ENCODE results near the gene AUP1. TPM values are rescaled to one million over a fixed set of nuclear protein-coding genes. Genes with fewer than 3 reads are reported as not detected.

The AUP1 gene
- polyA plus RNA-seq, 3 donors: 130 to 385 (median 149) TPM

DNA sequence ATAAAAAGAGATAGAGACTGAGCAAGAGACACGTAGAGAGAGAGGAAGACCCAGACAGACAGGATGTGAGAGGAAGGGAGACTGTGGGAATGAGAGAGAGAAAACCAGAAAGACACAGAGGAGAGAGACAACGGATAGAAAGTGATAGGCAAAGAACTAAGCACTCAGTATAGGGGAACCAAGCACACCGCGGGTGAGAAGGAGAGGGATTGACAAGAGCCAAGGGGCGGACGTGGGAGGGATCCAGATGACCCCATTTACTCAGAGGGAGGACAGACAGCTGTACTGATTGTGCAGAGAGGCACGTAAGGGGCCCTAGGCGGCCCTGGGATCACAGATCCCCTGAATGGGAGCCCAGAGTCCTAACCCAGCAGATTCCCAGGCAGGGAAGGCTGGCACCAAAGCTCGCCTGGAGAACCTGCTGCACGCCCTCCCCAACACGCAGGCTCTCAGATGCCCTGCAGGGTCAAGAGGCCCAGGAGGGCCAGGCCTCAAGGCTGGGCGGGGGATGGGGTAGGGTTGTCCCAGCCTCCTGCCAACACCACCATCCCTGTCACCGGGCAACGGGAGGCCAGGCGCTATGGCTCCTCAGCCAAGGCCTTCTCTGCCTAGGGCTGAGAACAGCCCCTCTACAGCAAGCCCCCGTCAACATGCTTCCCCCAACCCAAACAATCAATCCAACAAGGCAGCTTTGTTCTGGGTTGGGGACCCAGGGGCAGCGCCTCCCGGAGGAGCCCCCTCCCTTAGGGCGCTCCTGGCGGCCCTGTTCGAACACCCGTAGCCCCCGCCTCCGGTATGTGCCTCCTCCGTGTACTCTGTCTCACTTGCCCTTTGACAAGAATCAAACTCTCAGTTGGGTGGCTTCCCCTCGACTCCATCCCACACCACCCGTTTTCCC lies 23.7 kb upstream of the AUP1 start:
- WGBS (ENCODE audit: insufficient coverage): 87% methylated on average over 23 of the region's 27 CpGs
- DNase-seq: no peak
- Histone ChIP-seq H2AFZ (ENCODE audit: insufficient read depth, low read depth, low read length, poor library complexity, severe bottlenecking) (peak overlapping the region; percentile 90), H4K20me1 (ENCODE audit: insufficient read depth, low read length) (peaks cover 15% of the 10 kb centered on the region), H3K9ac (ENCODE audit: insufficient read depth, low read length, poor library complexity, severe bottlenecking) (peak overlapping the region; percentile 88), H3K4me2 (replicated peaks; ENCODE audit: extremely low read depth, low read length, poor library complexity, severe bottlenecking) (peak overlapping the region; percentile 97), H3K36me3 (replicated peaks in 1 of 2; ENCODE audit: control insufficient read depth in 1 of 2, insufficient read depth in 2 of 2, low read length in 2 of 2) (peaks cover 18 to 21% of the 10 kb centered on the region in 2 donors), H3K9me3 (replicated peaks in 1 of 2; ENCODE audit: control insufficient read depth in 1 of 2, insufficient read depth in 1 of 2, low read length in 2 of 2) (no peaks in the 10 kb centered on the region), H3K4me3 (replicated peaks in 1 of 3; ENCODE audit: low read depth in 2 of 3, low read length in 3 of 3) (peak overlapping the region in 1 of 3 experiments; percentile 99), H3K79me2 (ENCODE audit: insufficient read depth, low read length) (peaks cover 71% of the 10 kb centered on the region), H3K27me3 (ENCODE audit: control insufficient read depth in 2 of 2, insufficient read depth in 2 of 2, low read length in 2 of 2) (no peaks in the 10 kb centered on the region), H3K27ac (ENCODE audit: low read depth in 1 of 2, low read length in 2 of 2) (peak overlapping the region in 1 of 2 donors; percentile 94), H3K4me1 (ENCODE audit: control insufficient read depth in 1 of 2, insufficient read depth in 2 of 2, low read length in 2 of 2) (peaks cover 38 to 60% of the 10 kb centered on the region in 2 donors)
- TF ChIP-seq, protein P1, sequence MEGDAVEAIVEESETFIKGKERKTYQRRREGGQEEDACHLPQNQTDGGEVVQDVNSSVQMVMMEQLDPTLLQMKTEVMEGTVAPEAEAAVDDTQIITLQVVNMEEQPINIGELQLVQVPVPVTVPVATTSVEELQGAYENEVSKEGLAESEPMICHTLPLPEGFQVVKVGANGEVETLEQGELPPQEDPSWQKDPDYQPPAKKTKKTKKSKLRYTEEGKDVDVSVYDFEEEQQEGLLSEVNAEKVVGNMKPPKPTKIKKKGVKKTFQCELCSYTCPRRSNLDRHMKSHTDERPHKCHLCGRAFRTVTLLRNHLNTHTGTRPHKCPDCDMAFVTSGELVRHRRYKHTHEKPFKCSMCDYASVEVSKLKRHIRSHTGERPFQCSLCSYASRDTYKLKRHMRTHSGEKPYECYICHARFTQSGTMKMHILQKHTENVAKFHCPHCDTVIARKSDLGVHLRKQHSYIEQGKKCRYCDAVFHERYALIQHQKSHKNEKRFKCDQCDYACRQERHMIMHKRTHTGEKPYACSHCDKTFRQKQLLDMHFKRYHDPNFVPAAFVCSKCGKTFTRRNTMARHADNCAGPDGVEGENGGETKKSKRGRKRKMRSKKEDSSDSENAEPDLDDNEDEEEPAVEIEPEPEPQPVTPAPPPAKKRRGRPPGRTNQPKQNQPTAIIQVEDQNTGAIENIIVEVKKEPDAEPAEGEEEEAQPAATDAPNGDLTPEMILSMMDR (IDR thresholded peaks at IDR 0.05): no peak
- Mint-ChIP-seq H3K27me3 (ENCODE audit: low read depth in 3 of 3) (peaks cover 5 to 7% (median 5%) of the 10 kb centered on the region in 3 donors), H3K9me3 (no peaks in the 10 kb centered on the region), H3K27ac (peak overlapping the region in 5 of 7 donors; percentile 15 to 91 (median 84)), H3K4me1 (peaks cover 53% of the 10 kb centered on the region), H3K36me3 (peaks cover 28 to 39% of the 10 kb centered on the region in 2 donors), H3K4me3 (peak overlapping the region; percentile 51 to 67)
- intact Hi-C loops (cut with micrococcal nuclease): loop anchor here (5.0 kb wide), 1 partner anchor 34 kb away; no protein-coding TSS in a partner anchor

- Histone ChIP-seq H3K27ac (ENCODE audit: low read depth in 1 of 2, low read length in 2 of 2) (no peak overlapping the region), H3K4me3 (replicated peaks in 1 of 3; ENCODE audit: low read depth in 2 of 3, low read length in 3 of 3) (no peak overlapping the region), H3K9me3 (replicated peaks in 1 of 2; ENCODE audit: control insufficient read depth in 1 of 2, insufficient read depth in 1 of 2, low read length in 2 of 2) (no peaks in the 10 kb centered on the region), H3K27me3 (ENCODE audit: control insufficient read depth in 2 of 2, insufficient read depth in 2 of 2, low read length in 2 of 2) (no peaks in the 10 kb centered on the region), H3K4me2 (replicated peaks; ENCODE audit: extremely low read depth, low read length, poor library complexity, severe bottlenecking) (no peak overlapping the region), H3K79me2 (ENCODE audit: insufficient read depth, low read length) (peaks cover 63% of the 10 kb centered on the region), H2AFZ (ENCODE audit: insufficient read depth, low read depth, low read length, poor library complexity, severe bottlenecking) (no peak overlapping the region), H3K9ac (ENCODE audit: insufficient read depth, low read length, poor library complexity, severe bottlenecking) (no peak overlapping the region), H3K36me3 (replicated peaks in 1 of 2; ENCODE audit: control insufficient read depth in 1 of 2, insufficient read depth in 2 of 2, low read length in 2 of 2) (peaks cover 10 to 12% of the 10 kb centered on the region in 2 donors), H4K20me1 (ENCODE audit: insufficient read depth, low read length) (peaks cover 12% of the 10 kb centered on the region), H3K4me1 (ENCODE audit: control insufficient read depth in 1 of 2, insufficient read depth in 2 of 2, low read length in 2 of 2) (peaks cover 38 to 59% of the 10 kb centered on the region in 2 donors)
- no peak for DNase-seq
- 65% methylated on average over 20 of the region's 21 CpGs for whole genome bisulfite sequencing (ENCODE audit: insufficient coverage)
- Mint-ChIP-seq H3K4me1 (peaks cover 53% of the 10 kb centered on the region), H3K27me3 (ENCODE audit: low read depth in 3 of 3) (peaks cover 3 to 7% (median 6%) of the 10 kb centered on the region in 3 donors), H3K9me3 (no peaks in the 10 kb centered on the region), H3K27ac (peak overlapping the region in 1 of 7 donors; percentile 8), H3K4me3 (peak overlapping the region in 1 of 2 donors; percentile 32), H3K36me3 (peaks cover 23 to 32% of the 10 kb centered on the region in 2 donors)
- intact Hi-C loops (cut with micrococcal nuclease): loop anchor here (5.0 kb wide), 1 partner anchor 35 kb away; no protein-coding TSS in a partner anchor
- TF ChIP-seq, protein P1 (IDR thresholded peaks at IDR 0.05): no peak
Observed at GRCh38 chr2:74551942-74552913, 22.7 kb upstream of the AUP1 start.
